Right lobe of liver (tissue), 4 donors: ENCODE results near the gene GIT2.
A peak's percentile ranks its signal among the peaks of the same experiment; 100 is the strongest.

ENCODE experiments used
- POLR2A ChIP-seq: fragments of 450-650 bp; IDR thresholded peaks from one replicate; pipeline ENCODE4 v1.6.1; 2017; ENCODE audit warnings: antibody characterized with exemption, mild to moderate bottlenecking
- TF ChIP-seq, protein P1 (sequence below), 4 donors: fragments of 200-600 bp in 3 of 4; fragments of 450-650 bp in 1 of 4; IDR thresholded peaks; one replicate each; pipeline versions ENCODE4 v1.5.1 to v1.8.0; 2016 to 2022; ENCODE audit warnings: antibody characterized with exemption in 4 of 4, mild to moderate bottlenecking in 2 of 4
- donor health status: DM: no; HTN: no; CAD: no.
- donor health status: DM: no; HTN: no; CAD: no.
- donor health status: DM: no; HTN: yes; CAD: no.

- TF ChIP-seq, protein P1, sequence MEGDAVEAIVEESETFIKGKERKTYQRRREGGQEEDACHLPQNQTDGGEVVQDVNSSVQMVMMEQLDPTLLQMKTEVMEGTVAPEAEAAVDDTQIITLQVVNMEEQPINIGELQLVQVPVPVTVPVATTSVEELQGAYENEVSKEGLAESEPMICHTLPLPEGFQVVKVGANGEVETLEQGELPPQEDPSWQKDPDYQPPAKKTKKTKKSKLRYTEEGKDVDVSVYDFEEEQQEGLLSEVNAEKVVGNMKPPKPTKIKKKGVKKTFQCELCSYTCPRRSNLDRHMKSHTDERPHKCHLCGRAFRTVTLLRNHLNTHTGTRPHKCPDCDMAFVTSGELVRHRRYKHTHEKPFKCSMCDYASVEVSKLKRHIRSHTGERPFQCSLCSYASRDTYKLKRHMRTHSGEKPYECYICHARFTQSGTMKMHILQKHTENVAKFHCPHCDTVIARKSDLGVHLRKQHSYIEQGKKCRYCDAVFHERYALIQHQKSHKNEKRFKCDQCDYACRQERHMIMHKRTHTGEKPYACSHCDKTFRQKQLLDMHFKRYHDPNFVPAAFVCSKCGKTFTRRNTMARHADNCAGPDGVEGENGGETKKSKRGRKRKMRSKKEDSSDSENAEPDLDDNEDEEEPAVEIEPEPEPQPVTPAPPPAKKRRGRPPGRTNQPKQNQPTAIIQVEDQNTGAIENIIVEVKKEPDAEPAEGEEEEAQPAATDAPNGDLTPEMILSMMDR (IDR thresholded peaks at IDR 0.05): peak; percentile 35 to 59 (median 54)
- TF ChIP-seq POLR2A: no peak
Observed at GRCh38 chr12:109934026-109934425, 62.1 kb downstream of the GIT2 start.
